MM.1S (cell line): ENCODE data around the gene MRAS.

Experiments used
- DNase-seq: peaks from one replicate; pipeline ENCODE4 v3.0.0-alpha.2; 2015
- H2AFZ ChIP-seq: fragments of 300-600 bp; sonication (generic); 2 replicates; pipeline ENCODE4 v1.6.0; 2016; ENCODE audit warnings: antibody characterized with exemption, low read length
- H3F3A ChIP-seq: fragments of 300-600 bp; sonication (generic); 2 replicates; pipeline ENCODE4 v1.6.1; 2016; ENCODE audit warnings: mild to moderate bottlenecking, antibody characterized with exemption, low read length, moderate library complexity, mixed read lengths; ENCODE audit not compliant: insufficient read depth
- H3K27ac ChIP-seq: fragments of 300-600 bp; sonication (generic); 2 replicates; pipeline ENCODE4 v1.5.1; 2016; ENCODE audit warnings: mild to moderate bottlenecking, low read length
- H3K27me3 ChIP-seq: fragments of 300-600 bp; sonication (generic); replicated peaks from 2 replicates; pipeline ENCODE4 v1.6.0; 2016; ENCODE audit warnings: low read length; ENCODE audit not compliant: insufficient read depth
- H3K36me3 ChIP-seq: fragments of 300-600 bp; sonication (generic); replicated peaks from 2 replicates; pipeline ENCODE4 v1.6.1; 2016; ENCODE audit warnings: mild to moderate bottlenecking, low read length, mixed read lengths; ENCODE audit not compliant: insufficient read depth
- H3K4me1 ChIP-seq: fragments of 300-600 bp; sonication (generic); 2 replicates; pipeline ENCODE4 v1.6.1; 2016; ENCODE audit warnings: low read length, mixed read lengths
- H3K4me2 ChIP-seq: fragments of 300-600 bp; sonication (generic); 2 replicates; pipeline ENCODE4 v1.6.0; 2016; ENCODE audit warnings: low read depth, low read length
- H3K4me3 ChIP-seq: fragments of 300-600 bp; sonication (generic); 2 replicates; pipeline ENCODE4 v1.5.1; 2016; ENCODE audit warnings: low read length, mixed read lengths
- H3K79me2 ChIP-seq: fragments of 300-600 bp; sonication (generic); 2 replicates; pipeline ENCODE4 v1.6.1; 2016; ENCODE audit warnings: mixed run types, low read length, mixed read lengths
- H3K9ac ChIP-seq: fragments of 300-600 bp; sonication (generic); 2 replicates; pipeline ENCODE4 v1.6.1; 2016; ENCODE audit warnings: low read length, mixed read lengths
- H3K9me2 ChIP-seq: fragments of 300-600 bp; sonication (generic); replicated peaks from 2 replicates; pipeline ENCODE4 v1.6.1; 2016; ENCODE audit warnings: mild to moderate bottlenecking, low read length, mixed read lengths; ENCODE audit not compliant: insufficient read depth
- H3K9me3 ChIP-seq: fragments of 300-600 bp; sonication (generic); replicated peaks from 2 replicates; pipeline ENCODE4 v1.6.1; 2016; ENCODE audit warnings: mild to moderate bottlenecking, low read length, mixed read lengths; ENCODE audit not compliant: insufficient read depth
- H4K20me1 ChIP-seq: fragments of 300-600 bp; sonication (generic); 2 replicates; pipeline ENCODE4 v1.6.1; 2016; ENCODE audit warnings: mild to moderate bottlenecking, low read length, moderate library complexity, mixed read lengths; ENCODE audit not compliant: insufficient read depth
- CTCF ChIP-seq: fragments of 300-600 bp; sonication (generic); IDR thresholded peaks from 2 replicates; pipeline ENCODE4 v1.5.1; 2016; ENCODE audit warnings: antibody characterized with exemption, low read length, mixed read lengths
- EZH2 ChIP-seq: fragments of 300-600 bp; sonication (generic); optimal IDR thresholded peaks from 2 replicates; pipeline ENCODE3; 2017; ENCODE audit warnings: low read depth, mild to moderate bottlenecking, antibody characterized with exemption, low read length, mixed read lengths
- EZH2phosphoT487 ChIP-seq: fragments of 300-600 bp; sonication (generic); IDR thresholded peaks from 2 replicates; pipeline ENCODE4 v1.6.1; 2018; ENCODE audit warnings: antibody characterized with exemption, low read length

The MRAS gene

DNA sequence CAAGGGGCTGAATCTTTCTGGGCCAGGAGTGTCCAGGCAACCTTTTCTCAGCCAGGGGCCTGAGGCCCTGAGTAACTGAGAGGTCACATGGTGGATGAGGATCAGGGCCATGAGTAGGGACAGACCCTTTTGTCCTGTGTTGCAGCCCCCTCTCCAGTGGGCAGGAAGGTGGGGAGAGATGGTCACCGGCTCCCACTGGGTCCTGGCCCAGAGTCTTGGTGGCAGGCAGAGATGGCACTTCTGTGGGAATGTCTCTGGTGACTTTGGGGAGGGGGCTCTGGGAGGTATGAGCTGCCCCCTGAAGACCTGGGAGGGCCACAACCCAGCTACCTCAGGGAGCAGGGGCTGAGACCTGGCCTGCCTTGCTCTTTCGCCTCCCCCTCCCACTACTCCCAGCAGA lies 92.9 kb downstream of the MRAS start:
- no peak overlapping the region for H3K9ac ChIP-seq
- no peaks in the 10 kb centered on the region for H3K36me3 ChIP-seq
- no peak overlapping the region for H2AFZ ChIP-seq
- no peaks in the 10 kb centered on the region for H4K20me1 ChIP-seq
- H3F3A ChIP-seq: no peaks in the 10 kb centered on the region
- no peak overlapping the region for H3K27ac ChIP-seq
- H3K27me3 ChIP-seq: no peaks in the 10 kb centered on the region
- no peak overlapping the region for H3K4me3 ChIP-seq
- no peak for DNase-seq
- H3K4me2 ChIP-seq: no peak overlapping the region
- no peak for TF ChIP-seq EZH2
- no peak for TF ChIP-seq CTCF
- no peak for TF ChIP-seq EZH2phosphoT487
- H3K9me2 ChIP-seq: no peaks in the 10 kb centered on the region
- no peaks in the 10 kb centered on the region for H3K4me1 ChIP-seq
- no peaks in the 10 kb centered on the region for H3K9me3 ChIP-seq
- H3K79me2 ChIP-seq: no peaks in the 10 kb centered on the region

DNA sequence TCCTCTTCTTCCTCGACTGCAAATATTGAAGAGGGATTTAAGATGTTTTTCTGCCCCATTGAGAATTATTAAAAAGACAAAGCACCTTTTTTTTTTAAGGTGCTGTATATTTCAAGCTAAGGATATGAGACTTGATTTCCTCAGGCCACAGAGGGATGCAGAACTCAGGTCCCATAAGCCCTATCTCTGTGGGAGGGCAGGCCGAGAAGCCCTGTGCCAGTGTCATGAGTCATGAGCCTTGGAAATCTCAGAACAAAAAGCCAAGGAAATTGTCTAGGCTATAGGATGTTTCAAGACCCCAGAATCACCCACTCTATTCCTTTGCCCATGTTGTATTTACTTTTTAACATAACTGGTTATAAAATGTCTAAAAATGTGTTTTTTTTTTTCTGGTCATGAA lies 93.4 kb downstream of the MRAS start:
- H3K4me2 ChIP-seq: no peak overlapping the region
- H3K36me3 ChIP-seq: no peaks in the 10 kb centered on the region
- H3K79me2 ChIP-seq: no peaks in the 10 kb centered on the region
- no peak overlapping the region for H3K27ac ChIP-seq
- H3K9me3 ChIP-seq: no peaks in the 10 kb centered on the region
- H3K9ac ChIP-seq: no peak overlapping the region
- no peaks in the 10 kb centered on the region for H3K4me1 ChIP-seq
- no peaks in the 10 kb centered on the region for H3K27me3 ChIP-seq
- TF ChIP-seq EZH2phosphoT487 (no peak), EZH2 (no peak), CTCF (no peak)
- H3K4me3 ChIP-seq: no peak overlapping the region
- no peak for DNase-seq
- no peaks in the 10 kb centered on the region for H4K20me1 ChIP-seq
- H2AFZ ChIP-seq: no peak overlapping the region
- no peaks in the 10 kb centered on the region for H3K9me2 ChIP-seq
- H3F3A ChIP-seq: no peaks in the 10 kb centered on the region

DNA sequence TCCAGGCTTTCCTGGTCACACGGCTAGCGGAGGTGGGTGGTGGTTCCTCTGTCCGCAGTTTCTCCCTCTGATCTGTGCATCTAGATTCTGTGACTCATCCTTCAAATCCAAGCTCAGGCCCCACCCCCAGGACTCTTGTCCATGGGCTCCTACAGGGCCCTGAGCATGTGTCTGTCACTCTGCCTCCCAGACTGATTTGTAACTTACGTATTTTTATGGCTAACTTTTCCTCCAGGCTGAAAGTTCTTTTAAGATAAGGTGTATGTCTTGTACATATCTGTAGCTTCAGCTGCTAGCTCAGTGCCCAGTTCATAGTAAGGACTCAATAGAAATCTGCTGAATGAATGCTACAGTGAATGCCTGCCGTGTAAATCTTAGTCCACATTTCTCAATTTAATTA lies 94.1 kb downstream of the MRAS start:
- Histone ChIP-seq H3K4me2 (no peak overlapping the region), H3K27me3 (no peaks in the 10 kb centered on the region), H3K9ac (no peak overlapping the region), H3F3A (no peaks in the 10 kb centered on the region), H3K4me3 (no peak overlapping the region), H3K27ac (no peak overlapping the region), H4K20me1 (no peaks in the 10 kb centered on the region), H3K4me1 (no peaks in the 10 kb centered on the region), H3K9me3 (no peaks in the 10 kb centered on the region), H3K9me2 (no peaks in the 10 kb centered on the region), H3K79me2 (no peaks in the 10 kb centered on the region), H2AFZ (no peak overlapping the region), H3K36me3 (no peaks in the 10 kb centered on the region)
- no peak for DNase-seq
- TF ChIP-seq CTCF (no peak), EZH2 (no peak), EZH2phosphoT487 (no peak)
